VCaP (cell line): ENCODE measurements around the gene OPN4.

Source experiments
- H3K27ac ChIP-seq: fragments of 450-650 bp; 2 replicates; pipeline ENCODE4 v1.5.1; 2017
- CTCF ChIP-seq: fragments of 450-650 bp; conservative IDR thresholded peaks from 2 replicates; pipeline ENCODE4 v1.5.1; 2017; ENCODE audit warnings: mild to moderate bottlenecking, moderate library complexity

OPN4 gene

GRCh38 chr10:86703176-86703575 is 48.8 kb downstream of the OPN4 start:
- no peak overlapping the region for H3K27ac ChIP-seq
- TF ChIP-seq CTCF: no peak

- no peak for TF ChIP-seq CTCF
- H3K27ac ChIP-seq: no peak overlapping the region
Observed at GRCh38 chr10:86705139-86705538, 50.8 kb downstream of the OPN4 start.

DNA sequence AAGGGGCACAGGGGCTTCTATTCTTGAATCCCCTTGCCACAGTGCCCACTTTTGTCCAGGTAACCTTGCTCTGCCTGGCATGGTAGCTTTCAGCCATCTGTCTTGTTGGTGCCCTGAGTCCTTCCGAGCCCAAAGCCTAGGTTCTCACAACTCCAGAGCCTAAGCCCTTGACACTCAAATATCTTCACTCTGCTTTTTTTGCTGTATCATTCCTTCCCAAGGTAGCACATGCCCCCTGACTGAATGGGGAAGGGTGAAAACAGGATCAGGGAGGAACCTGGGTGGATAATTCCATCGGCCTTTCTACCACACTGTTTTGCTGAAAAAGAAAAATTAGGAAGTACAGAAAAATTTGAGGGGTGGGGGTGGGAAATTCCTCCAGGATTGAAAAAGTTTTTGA is 51.6 kb downstream of the OPN4 start:
- H3K27ac ChIP-seq: no peak overlapping the region
- no peak for TF ChIP-seq CTCF

GRCh38 chr10:86706401-86706841 is 52.1 kb downstream of the OPN4 start:
- no peak for TF ChIP-seq CTCF
- H3K27ac ChIP-seq: no peak overlapping the region

- TF ChIP-seq CTCF: no peak
- H3K27ac ChIP-seq: no peak overlapping the region
Observed at GRCh38 chr10:86706977-86707376, 52.6 kb downstream of the OPN4 start.

DNA sequence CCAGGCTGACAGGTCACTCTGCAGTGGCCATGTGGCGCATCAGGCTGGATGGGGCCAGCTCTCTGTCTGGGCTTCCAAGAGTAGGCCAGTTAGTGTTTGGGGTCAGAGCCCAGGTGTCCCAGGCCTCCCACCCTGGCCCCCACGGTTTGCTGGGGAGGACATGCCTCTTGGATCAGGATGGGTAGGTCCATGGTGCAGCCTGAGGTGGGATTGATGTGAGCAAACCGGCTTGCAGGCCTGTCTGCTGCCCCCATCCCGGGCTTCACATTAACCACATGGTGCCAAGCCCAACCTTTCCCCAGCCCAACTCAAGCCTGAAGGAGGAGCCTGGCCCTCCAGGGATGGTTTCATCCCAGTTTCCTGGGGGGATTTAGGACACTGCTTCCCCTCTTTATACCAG is 53.2 kb downstream of the OPN4 start:
- H3K27ac ChIP-seq: no peak overlapping the region
- no peak for TF ChIP-seq CTCF

GRCh38 chr10:86708068-86708782 is 53.9 kb downstream of the OPN4 start:
- TF ChIP-seq CTCF: no peak
- H3K27ac ChIP-seq: no peak overlapping the region
